K562 treated with DMSO at 1 percent for 4 hours (cell line): ENCODE measurements around the gene ODAPH. TPM values are rescaled to one million over a fixed set of nuclear protein-coding genes. Genes with fewer than 3 reads are reported as not detected.

ENCODE experiments used
- total RNA-seq: library from RNA; unstranded; fragments of 300-600 nt; gene quantifications from 2 replicates; pipeline ENCODE4 v1.2.3, GENCODE V29; 2022; ENCODE audit not compliant: insufficient read depth

Gene ODAPH, protein sequence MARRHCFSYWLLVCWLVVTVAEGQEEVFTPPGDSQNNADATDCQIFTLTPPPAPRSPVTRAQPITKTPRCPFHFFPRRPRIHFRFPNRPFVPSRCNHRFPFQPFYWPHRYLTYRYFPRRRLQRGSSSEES
- total RNA-seq, result not detected in 2 replicates

DNA sequence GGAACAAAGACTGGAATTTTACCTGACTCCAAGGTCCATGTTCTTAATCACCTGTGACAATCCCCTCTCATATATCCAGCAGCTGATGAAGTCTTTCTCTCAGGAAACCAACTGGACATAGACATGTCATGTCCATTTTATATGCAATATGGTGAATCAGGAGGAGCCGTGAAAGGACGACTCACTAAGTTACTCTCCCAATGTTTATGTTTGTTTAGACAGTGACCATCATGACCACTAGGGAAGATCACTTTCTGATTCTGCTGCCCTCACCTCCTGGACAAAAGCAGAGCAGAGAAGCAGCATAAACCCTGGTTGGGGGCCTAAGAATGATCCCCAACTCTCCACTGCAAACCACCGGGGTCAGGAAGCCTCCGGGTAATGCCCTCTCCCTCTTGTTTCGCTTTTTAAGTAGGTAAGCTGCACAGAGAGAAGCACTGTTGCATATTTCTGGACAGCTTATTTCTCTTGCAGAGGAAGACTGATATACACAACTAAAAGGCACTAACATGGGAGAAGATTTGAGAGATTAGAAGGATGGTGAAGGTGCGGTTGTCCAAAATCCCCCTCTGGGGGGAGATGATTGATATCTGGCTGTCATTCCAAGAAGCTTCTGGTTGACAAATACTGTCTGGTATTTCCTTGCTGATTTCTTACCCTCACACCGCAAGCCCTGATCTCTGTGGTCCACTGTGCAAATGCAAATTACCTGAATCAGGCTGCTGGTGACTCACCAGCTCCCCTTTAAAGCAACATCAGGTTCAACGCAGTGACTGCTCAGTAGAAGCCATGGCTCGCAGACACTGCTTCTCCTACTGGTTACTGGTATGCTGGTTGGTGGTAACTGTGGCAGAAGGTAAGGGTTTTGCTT lies at the start of gene ODAPH:
Gene ODAPH (plus strand): TSS at position 773 of the 871 bp plus-strand sequence. CDS start 17 bp downstream, at position 790.

DNA sequence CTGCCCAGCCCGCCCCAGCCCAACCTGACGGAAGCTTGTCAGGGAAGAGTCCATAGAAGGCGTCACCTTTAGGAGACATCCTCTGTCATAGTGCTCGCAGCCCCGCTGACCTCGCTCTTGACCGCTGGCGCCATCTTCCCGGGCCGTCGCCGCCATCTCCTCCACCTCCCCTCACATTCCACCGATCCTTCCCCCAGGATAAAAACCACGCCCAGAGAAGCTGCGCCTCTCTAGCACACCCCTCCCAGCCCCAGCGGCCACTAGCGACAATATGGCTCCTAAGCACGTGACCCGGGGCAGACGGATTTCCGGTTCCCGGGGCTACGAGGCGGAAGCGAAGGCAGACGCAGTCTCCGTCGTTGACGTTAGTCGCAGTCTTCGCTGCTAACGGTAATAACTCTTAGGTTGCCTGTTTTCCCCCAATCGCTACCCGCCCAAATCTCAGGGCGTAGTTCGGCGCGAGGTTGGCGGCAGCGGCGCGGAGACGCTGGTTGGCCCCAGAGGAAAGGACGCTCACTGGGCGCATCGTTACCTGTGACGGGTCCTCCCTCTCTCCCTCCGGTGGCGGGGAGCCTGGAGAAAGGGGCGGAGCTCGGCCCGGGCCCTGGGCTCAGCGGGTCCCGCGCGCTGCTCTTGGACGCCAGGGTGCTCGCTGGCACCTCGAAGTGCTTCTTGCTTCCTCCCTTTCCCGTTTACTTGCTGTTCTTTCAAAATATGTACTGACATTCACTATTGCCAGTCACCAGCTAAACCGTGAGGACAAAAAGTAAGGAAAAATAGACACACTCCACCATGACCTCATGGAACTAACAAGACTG lies 41.5 kb upstream of the ODAPH start, which contains the start of the genes RCHY1 and THAP6:
Gene RCHY1 (minus strand): TSS at position 273 of the 818 bp plus-strand sequence. CDS start 117 bp downstream, at position 156.
Gene THAP6 (plus strand): TSS at position 343 of the 818 bp plus-strand sequence. CDS start 980 bp downstream, outside the sequence.

Other genes starting within 250 kb of the ODAPH start
- 26.7 and 32.4 TPM in 2 replicates for gene RCHY1, start 41.7 kb upstream of the ODAPH start, total RNA-seq
- 5.7 and 6.4 TPM in 2 replicates for gene THAP6, start 41.6 kb upstream of the ODAPH start, total RNA-seq
- gene CDKL2, start 74.5 kb downstream of the ODAPH start, total RNA-seq, result not detected in 2 replicates
- gene G3BP2, start 117.3 kb downstream of the ODAPH start, total RNA-seq, result 61.5 and 83.3 TPM in 2 replicates
- gene USO1, start 168.5 kb downstream of the ODAPH start, total RNA-seq, result 50.5 and 60.1 TPM in 2 replicates